HG03280 (cell line): ENCODE measurements around the gene CD55.

Experiments used
- ATAC-seq: cut with Tn5 transposase; IDR thresholded peaks from one replicate; pipeline ENCODE4 v1.9.1; 2021; ENCODE audit warnings: mild to moderate bottlenecking, moderate library complexity; ENCODE audit not compliant: unreplicated experiment

Gene CD55

DNA sequence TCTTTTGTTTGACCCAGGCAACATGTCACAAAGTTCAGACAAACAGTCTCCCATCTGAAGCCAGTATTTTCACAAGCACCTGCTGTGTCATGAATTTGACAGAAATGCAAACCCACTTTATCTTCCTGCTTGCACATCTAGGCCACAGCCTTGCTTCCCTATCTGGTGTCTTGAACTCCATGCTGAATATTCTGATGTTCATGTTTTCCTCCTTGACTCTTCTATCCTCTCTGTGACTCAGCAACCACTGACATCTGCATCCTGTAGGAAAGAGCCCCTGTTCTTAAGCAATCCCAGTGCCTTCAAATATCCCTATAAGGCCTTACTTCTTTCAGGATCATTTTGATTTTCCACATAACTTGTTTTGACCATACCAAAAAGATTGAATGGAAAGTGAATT is 6.5 kb downstream of the CD55 start:
- no peak for ATAC-seq

DNA sequence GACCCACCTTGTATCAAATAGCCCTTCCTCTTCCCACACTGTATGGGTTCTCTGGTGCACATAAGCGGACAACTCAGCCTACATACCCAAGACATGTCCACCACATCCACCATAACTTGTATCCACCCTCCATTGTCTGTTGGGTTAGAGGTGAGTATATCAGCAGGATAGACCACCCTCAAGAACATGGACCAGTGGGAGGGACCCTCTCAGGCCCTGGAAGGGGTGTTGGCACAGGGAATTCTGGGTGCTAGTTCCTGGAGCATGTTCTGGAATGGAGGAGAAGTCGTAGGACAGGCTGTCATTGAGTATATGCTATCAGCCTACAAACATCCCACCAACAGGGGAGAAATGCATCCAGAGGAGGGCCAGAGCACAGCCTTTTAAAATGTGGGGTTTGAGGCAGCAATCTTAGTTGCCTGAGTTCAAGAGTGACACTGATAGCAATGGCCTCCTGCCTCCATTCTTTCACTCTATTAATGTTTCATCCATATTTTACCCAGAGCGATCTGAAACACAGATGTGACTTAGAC is 7.5 kb downstream of the CD55 start:
- no peak for ATAC-seq

DNA sequence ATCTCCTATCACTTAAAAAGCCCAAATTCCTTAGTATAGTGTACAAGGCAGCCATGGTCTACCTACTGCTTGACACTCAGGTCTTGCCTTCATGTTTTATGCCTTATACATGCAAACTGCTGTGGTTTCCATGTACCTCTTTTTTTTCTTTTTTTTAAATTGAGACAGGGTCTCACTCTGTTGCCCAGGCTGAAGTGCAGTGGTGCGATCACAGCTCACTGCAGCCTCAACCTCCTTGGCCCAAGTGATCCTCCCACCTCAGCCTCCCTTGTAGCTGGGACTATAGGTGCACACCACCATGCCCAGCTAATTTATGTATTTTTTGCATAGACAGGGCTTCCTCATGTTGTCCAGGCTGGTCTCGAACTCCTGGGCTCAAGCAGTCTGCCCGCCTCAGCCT is 8.0 kb downstream of the CD55 start:
- ATAC-seq: no peak

DNA sequence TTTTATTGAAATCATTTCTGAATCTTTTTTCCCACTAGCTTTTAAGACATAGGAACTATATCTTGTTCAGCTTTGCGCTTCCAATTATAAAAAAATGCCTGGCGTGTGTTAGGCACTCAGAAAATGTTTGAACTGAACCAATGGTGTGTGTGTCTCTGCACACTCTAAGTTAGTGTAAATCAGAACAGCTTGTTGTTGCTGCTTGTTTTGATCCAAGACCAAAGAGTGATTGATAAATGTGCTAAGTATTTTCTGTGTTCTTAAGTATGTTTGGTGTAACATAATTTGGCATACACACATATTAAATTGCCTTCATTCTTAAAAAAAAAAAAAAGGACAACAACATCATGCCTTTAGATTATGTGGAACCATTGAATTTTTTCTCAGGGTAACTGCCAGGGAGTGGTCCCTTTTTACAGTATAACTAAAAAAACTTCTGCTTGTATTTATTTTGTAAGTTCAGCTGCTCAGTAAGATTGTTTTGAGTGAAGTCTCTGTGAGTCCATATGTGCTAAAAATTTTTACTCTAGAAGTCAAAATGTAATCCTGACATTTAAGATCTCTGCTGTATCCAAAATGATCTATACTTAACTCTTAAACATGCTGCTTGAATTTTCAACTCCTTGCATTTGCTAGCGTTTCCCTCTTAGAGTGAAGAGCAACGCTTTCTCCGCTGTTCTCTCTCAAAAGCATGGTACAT is 8.7 kb downstream of the CD55 start:
- ATAC-seq: no peak

DNA sequence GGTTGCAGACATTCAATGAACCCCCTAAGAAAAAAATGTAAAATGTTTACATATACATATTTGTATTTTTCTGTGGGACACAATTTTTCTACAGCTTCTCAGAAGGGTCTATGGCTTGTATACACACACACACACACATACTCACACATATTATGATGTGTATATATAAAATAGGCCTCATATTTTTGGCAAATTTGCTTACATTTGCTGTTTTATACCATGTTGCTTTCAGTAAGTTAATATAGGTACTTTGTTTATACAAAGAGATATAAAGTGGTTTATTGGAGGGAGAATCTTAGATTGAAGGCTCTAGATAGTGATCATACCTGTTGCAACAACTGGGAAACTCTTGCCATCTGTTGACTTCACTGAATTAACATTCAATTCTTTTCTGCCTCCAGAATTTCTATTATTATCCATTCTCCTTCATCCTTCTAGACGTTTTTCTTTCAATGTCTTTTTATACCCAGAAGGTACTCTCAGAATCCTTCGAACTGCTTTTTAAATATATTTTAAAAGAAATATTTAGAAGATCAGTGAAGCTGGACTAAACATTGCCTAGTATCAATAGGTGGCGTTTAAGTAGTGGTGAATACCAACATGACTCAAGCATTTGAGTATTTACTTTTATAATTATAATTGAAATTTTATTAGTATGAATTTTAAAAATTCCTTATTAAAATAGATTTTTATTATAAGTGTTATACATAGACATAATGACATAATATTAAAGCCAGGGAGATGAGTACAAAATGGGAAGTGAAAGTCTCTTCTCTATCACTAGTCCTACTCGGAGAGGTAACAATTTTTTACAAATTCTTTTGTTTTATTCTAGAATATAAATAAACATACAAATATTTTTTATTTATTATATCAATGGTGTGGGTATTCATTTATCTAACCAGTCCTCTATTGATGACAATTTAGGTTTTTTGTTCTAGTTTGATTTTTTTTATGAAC is 10.2 kb downstream of the CD55 start:
- ATAC-seq: no peak

DNA sequence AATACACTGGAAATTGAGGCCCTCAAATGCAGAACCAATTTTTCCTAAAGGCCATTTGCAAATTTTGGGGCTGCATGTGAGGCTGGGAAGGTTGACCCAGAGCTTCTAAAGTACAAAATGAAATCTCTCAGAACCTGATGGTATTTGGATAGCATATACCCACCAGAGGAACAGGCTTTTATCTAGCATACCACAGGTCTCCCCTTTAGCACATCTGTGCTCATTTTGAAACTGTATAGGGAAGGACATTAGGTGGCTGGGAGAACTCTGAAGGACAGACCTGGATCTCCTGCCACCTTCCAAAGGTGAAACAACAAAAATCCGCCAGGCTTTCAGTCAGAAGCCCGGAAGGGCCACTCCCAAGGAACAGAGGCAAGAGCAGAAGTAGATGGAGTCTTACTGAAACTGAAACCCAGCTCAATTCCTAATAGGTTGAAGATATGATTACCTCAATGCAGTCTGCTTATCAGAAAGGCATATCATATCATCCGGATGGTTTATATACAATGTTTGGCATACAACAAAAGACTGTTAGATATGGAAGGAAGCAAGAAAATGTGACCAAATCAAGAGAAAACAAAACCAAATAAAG is 11.6 kb downstream of the CD55 start:
- no peak for ATAC-seq

DNA sequence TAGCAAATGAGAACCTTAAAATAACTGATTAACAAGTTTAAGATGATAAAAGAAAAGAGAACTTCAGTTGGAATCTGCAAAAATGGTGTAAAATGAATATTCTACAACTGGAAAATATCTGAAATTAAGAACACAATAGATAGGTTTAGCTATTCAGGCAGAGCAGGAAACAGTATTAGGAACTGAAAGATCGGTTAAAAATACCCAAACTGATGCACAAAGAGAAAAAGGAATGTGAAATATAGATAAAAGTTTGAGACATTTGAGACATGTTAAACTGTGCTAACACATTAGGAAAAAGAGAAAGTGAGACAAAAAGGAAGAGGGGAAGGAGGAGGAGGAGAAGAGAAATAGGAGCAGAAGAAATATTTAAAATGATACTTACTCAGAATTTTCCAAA is 12.1 kb downstream of the CD55 start:
- no peak for ATAC-seq

DNA sequence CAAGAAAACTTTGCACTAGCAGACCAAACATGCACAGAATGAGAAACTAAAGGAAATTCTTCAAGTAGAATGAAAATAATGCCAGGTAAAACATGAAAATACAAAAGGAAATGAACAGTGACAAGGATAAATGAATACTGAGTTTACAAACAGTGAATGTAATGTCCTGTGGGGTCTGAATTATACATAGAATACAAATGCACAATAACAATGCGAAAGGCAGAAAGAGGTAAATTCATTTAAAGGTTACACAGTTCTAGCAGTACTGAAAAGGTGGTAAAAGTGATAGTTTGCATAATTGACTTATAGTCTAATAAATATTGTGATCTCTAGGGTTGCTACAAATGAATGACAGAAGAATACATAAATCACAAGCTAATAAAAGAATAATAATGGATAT is 12.9 kb downstream of the CD55 start:
- ATAC-seq: no peak

DNA sequence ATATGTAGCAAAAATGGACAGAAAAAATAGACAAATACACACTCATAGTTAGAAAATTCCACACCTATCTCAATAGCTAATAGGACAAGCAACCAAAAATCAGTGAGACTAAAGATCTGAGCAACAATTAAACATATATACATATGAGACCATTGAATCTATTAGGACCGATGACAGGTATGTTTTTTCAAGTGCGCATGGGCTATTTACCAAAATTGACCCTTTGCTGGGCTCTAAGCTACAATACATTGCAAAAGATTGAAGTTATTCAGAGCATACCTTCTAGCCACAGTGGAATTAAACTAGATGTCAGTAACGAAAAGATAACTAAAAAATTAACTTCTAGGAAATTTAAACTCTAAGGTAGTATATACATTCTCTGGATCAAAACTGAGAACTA is 13.7 kb downstream of the CD55 start:
- no peak for ATAC-seq

DNA sequence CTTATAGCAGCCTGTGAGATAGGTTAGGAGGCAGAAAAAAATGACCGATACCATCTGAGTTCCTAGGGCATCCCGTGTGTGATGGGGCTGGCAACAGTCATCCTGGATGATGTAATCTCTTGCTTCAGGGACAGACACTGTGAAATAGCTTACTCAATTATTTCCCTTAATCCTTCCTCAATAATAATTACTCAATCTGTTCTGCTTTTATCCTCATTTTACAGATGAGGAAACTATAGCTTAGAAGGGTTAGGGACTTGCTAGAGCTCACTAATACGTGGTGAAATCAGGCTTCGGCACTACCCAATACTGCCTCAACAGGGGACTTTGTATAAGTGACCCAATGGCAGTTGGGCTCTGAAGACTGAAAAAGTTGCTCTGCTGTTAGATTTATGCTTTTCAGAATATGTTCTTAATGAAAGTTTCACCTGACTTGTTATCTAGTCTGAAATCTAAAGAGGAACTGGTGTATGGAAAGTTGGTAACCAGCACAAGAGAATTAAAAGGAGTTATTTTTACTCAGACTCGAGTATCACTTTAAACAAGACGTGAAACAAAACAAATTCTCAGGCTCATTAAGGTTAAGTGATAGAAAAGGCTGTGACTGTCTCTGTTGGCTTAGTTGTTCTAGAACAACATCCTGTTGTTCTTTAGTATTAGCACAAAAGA is 14.4 kb downstream of the CD55 start:
- peak; percentile 57 for ATAC-seq

DNA sequence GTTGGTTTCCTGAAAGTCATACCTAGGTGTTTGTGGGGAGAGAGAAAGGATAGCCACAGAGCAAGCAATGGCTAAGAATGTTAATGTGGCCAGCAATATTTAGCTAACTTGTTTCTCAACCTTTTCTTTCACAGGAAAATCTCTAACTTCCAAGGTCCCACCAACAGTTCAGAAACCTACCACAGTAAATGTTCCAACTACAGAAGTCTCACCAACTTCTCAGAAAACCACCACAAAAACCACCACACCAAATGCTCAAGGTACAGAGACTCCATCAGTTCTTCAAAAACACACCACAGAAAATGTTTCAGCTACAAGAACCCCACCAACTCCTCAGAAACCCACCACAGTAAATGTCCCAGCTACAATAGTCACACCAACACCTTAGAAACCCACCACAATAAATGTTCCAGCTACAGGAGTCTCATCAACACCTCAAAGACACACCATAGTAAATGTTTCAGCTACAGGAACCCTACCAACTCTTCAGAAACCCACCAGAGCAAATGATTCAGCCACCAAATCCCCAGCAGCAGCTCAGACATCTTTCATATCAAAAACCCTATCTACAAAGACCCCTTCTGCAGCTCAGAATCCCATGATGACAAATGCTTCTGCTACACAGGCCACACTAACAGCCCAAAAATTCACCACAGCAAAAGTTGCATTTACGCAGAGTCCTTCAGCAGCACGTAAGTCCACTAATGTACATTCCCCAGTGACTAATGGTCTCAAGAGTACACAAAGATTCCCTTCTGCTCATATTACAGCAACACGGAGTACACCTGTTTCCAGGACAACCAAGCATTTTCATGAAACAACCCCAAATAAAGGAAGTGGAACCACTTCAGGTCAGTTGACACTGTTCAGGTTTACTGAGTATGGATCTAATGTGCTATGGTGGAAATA is 15.3 kb downstream of the CD55 start:
- ATAC-seq: peak; percentile 70

DNA sequence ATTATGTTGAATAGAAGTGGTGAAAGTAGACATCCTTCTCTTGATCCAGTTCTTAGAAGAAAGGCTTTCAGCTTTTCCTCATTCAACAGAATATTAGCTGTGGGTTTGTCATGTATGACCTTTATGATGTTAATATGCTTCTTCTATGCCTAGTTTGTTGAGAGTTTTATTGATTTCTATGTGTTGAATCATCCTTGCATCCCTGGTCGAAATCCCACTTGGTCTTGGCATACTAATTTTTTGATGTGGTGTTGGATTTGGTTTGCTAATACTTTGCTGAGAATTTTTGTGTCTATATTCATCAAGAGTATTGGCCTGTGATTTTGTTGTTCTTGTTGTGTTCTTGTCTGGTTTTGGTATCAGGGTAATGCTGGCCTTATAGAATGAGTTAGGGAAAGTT is 20.9 kb downstream of the CD55 start:
- ATAC-seq: no peak

DNA sequence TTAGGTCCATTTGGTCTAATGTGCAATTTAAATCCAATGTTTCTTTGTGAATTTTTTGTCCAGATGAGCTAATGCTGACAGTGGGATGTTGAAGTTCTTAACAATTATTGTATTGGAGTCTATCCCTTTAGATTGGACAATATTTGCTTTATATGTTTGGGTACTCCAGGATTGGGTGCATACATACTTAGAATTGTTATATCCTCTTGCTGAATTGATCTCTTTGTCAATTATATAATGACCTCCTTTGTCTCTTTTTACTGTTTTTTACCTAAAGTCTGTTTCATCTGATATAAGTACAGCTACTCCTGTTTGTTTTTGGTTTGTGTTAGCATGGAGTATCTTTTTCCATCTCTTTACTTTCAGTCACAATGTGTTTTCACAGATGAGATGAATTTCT is 22.2 kb downstream of the CD55 start:
- ATAC-seq: no peak

DNA sequence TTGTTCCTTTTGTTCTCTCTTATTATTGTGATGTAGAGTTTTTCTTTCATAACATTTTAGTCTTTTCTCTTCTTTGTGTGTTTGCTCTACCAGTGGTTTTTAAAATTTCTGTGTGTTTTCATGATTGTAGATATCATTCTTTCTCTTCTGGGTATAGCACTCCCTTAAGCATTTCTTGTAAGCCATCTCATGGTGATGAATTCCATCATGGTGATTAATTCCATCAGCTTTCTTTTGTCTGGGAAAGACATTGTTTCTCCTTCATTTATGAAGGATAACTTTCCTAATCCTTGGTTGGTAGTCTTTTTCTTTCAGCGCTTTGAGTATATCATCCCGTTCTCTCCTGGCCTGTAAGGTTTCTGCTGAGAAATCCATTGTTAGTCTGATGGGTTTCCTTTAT is 22.7 kb downstream of the CD55 start:
- ATAC-seq: no peak

DNA sequence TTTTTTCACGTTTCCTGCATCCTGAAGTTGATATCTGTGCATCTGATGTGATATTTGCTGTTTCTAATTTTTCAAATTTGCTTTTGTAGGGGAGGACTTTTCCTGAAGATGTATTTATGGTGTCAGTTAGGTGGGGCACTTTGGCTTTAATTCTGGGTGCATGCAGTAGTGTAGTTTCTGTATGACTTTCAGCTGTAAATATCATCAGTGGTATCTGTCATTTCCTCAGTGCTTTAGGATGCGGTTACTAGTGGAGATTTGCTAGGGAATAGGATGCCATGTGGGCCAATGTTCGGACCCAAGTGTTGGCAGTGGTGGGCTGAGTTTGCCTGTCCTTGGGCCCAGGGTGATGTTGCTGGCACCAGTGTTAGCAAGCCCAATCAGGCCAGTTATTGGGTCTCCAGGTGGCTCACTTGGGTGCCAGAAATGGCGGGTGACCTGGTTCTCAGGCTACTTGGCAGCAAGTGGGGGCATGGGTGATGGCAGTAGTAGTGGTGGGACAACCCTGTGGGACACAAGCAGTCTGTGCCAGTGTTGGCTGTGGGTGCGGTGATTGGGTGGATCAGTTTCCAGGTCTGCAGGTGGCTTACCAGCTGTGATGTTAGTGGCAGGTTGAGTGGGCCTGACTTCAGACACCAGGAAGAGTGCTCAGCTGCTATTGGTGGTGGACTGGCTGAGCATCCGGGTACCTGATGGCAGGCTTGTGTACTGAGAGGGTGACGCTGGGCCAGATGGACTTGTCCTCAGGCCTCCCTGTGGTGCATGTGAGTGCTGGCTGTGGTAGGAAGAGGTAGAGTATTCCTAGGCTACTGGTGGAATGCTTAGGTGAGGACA is 24.4 kb downstream of the CD55 start:
- no peak for ATAC-seq

DNA sequence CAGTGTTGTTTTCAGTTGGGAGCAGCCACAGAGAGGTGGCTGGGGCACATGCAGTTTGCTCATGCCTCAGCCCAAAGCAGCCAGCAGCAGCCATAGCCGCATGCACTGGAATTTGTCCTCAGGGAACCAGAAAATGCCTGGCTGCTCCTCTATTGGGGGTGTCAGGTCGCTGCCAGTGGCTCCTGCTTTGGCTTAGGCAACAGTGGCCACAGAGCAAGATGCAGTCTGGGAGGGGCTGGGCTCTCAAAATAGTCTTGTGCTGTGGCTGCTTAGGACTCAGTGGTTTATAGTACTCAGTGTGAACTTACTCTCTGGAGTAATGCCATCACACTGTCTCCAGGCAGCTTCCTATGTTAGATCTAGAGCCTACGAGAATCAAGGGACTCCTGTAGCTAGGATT is 25.0 kb downstream of the CD55 start:
- ATAC-seq: no peak

DNA sequence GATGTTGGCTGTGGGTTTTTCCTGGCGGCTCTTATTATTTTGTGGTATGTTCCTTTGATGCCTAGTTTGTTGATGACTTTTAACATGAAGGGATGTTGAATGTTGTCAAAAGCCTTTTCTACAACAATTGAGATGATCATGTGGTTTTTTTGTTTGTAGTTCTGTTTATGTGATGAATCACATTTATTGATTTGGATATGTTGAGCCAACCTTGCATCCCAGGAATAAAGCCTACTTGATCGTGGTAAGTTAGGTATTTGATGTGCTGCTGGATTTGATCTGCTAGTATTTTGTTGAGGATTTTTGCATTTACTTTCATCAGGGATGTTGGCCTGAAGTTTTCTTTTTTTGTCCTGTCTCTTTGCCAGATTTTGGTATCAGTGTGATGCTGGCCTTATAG is 28.5 kb downstream of the CD55 start:
- ATAC-seq: no peak

DNA sequence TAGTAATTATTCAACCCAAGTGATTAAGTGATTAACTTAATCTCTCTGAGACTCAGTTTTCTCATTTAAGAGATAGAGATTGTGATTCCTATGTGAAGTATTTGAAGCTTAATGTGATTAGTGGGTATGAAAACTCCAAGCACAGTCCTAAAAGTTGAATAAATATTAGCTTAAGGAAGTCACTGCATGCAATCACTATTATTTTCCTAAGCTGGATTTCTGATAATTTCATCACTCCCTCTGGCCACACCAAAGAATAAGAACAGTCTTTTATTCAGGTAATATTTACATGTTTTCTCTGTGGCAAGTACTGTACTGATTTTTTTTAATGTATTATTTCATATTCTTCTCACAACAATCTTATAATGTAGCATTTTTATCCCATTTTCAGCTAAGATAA is 31.1 kb downstream of the CD55 start:
- ATAC-seq: no peak

DNA sequence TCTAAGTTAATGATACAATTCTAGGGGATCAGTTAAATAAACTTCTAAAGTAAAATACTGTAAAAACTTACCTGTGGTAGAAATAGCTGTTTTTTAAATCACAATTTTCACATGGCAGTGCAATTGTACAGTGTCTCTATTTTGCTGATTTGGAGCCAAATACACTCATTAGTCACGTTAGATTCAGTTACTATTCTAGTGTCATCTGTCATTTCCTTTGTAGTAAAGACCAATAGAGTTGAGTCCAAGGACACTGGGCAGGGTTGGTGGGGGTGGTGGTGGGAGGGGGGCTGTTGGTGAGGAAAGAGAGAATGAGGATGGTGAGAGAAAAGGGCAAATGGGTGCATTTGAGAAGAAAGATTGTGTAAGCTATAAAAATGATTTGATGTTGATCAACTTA is 33.6 kb downstream of the CD55 start:
- ATAC-seq: no peak
